ENCODE measurements around the gene CYP2W1.
A peak's percentile ranks its signal among the peaks of the same experiment; 100 is the strongest.

CYP2W1 gene

DNA sequence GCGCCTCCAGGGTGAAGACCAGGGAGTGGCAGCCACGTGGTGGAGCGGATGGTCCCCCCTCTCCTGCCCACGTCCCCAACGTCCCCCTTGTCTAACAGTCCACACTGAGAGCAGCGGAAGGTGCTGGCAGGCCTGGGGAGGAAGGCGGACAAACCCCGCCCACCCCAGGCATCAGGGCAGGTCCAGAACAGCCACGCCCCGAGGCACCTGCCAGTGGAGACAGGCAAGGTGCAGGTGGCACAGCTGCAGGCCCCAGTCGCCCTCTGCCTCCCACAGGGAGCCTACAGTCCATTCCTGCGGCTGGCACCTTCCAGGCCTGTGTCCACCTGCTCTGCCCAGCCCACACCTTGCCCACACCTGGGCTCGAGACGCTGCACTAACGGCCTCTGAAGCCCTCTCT is 24.9 kb downstream of the CYP2W1 start:
- peaks cover 17% of the 10 kb centered on the region for H3K36me3 Mint-ChIP-seq (ENCODE audit: insufficient read depth)
- no peak overlapping the region for H3K27ac Mint-ChIP-seq (ENCODE audit: low read depth)
- ATAC-seq (replicated peaks; ENCODE audit: extremely low read depth, poor library complexity, severe bottlenecking) (no peak), DNase-seq (ENCODE audit: low spot score in 2 of 2) (no peak)
- peaks cover 15% of the 10 kb centered on the region for H3K4me1 Mint-ChIP-seq
- peaks cover 7% of the 10 kb centered on the region for H3K9me3 Mint-ChIP-seq
- H3K4me3 Mint-ChIP-seq = no peak overlapping the region
- H3K27me3 Mint-ChIP-seq = no peaks in the 10 kb centered on the region

- ATAC-seq (replicated peaks; ENCODE audit: extremely low read depth, poor library complexity, severe bottlenecking) = no peak
These were observed 25.9 kb downstream of the CYP2W1 start for GRCh38 chr7:1008733-1009363.

GRCh38 chr7:1009747-1010146 is 26.8 kb downstream of the CYP2W1 start:
- peaks cover 13% of the 10 kb centered on the region for H3K36me3 Mint-ChIP-seq (ENCODE audit: insufficient read depth)
- no peak overlapping the region for H3K4me3 Mint-ChIP-seq
- no peak overlapping the region for H3K27ac Mint-ChIP-seq (ENCODE audit: low read depth)
- H3K9me3 Mint-ChIP-seq = peaks cover 7% of the 10 kb centered on the region
- peaks cover 15% of the 10 kb centered on the region for H3K4me1 Mint-ChIP-seq
- no peaks in the 10 kb centered on the region for H3K27me3 Mint-ChIP-seq
- no peak for DNase-seq (ENCODE audit: low spot score in 2 of 2)
- ATAC-seq (replicated peaks; ENCODE audit: extremely low read depth, poor library complexity, severe bottlenecking) = no peak

More at GRCh38 chr7:1008733-1009363, 25.9 kb downstream of the CYP2W1 start:
- Mint-ChIP-seq H3K27me3 (no peaks in the 10 kb centered on the region), H3K36me3 (ENCODE audit: insufficient read depth) (peaks cover 17% of the 10 kb centered on the region), H3K4me1 (peaks cover 15% of the 10 kb centered on the region), H3K9me3 (peaks cover 7% of the 10 kb centered on the region), H3K27ac (ENCODE audit: low read depth) (no peak overlapping the region), H3K4me3 (no peak overlapping the region)
- DNase-seq (ENCODE audit: low spot score in 2 of 2) = no peak

GRCh38 chr7:1010226-1010625 is 27.2 kb downstream of the CYP2W1 start:
- Mint-ChIP-seq H3K27me3 (no peaks in the 10 kb centered on the region), H3K4me3 (no peak overlapping the region), H3K4me1 (peaks cover 15% of the 10 kb centered on the region), H3K27ac (ENCODE audit: low read depth) (no peak overlapping the region), H3K36me3 (ENCODE audit: insufficient read depth) (peaks cover 13% of the 10 kb centered on the region), H3K9me3 (peaks cover 7% of the 10 kb centered on the region)
- DNase-seq (ENCODE audit: low spot score in 2 of 2) (no peak), ATAC-seq (replicated peaks; ENCODE audit: extremely low read depth, poor library complexity, severe bottlenecking) (no peak)

DNA sequence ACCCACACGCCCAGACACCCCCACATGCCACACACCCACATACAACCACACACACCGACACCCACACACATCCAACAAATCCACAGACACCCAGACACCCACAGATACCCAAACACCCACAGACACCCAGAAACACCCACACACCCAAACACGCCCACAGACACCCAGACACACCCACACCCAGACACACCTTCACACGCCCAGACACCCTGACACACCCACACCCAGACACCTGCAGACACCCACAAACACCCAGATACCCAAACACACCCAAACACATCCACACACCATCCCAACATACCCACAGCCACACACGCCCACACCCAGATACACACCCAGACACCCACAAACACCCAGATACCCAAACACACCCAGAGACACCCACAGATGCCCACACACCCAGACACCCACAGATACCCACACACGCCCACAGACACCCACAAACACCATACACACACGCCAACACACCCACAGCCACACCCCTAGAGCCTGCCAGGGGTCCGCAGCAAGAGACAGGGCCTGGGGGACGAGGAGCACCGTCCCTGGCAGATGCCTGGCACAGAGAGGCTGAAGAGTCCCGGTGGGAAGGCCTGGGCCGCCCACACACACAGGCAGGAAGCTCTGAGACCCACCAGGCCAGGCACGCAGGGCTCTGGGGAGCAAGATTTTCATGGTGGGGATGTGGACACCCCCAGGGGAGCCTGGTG is 28.5 kb downstream of the CYP2W1 start:
- peaks cover 7% of the 10 kb centered on the region for H3K9me3 Mint-ChIP-seq
- ATAC-seq (replicated peaks; ENCODE audit: extremely low read depth, poor library complexity, severe bottlenecking) = peak; percentile 57
- peak in 1 of 2 donors; percentile 48 for DNase-seq (ENCODE audit: low spot score in 2 of 2)
- peaks cover 13% of the 10 kb centered on the region for H3K36me3 Mint-ChIP-seq (ENCODE audit: insufficient read depth)
- H3K4me1 Mint-ChIP-seq = peaks cover 15% of the 10 kb centered on the region
- peak overlapping the region; percentile 94 for H3K27ac Mint-ChIP-seq (ENCODE audit: low read depth)
- no peaks in the 10 kb centered on the region for H3K27me3 Mint-ChIP-seq
- H3K4me3 Mint-ChIP-seq = peak overlapping the region; percentile 25

DNA sequence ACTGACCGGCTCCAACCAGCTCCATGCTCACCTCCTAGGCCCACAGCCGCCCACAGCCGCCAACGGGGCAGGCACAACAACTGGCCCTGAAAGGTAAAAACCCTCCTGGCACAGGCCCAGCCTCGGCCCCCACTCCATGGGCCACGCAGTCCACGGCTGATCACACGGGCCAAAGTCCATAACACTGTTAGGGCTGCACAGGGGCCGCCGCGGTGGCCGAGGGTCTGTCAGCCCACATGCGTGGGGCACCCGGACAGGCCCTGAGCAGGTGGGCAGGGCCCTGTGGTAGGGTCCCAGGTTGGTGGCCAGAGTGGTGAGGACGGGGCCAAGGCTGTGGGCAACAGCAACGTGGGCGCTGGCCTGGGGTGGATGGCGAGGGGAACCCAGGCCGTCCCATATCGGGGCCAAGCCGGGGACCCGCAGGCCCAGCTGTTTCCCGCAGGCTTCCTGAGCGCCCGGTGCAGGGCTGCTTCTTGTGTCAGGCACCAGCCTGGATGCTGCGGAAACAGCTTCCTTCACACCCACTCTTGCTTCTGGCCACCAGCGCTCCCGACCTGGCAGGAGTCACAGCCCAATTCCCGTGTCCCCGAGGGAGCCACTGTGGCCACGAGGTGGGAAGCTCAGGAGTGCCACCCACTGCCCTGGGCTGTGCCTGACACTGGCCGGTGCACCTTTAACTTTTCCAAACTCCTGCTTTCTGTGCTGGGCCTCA is 29.2 kb downstream of the CYP2W1 start:
- H3K27ac Mint-ChIP-seq (ENCODE audit: low read depth) = peak overlapping the region; percentile 94
- DNase-seq (ENCODE audit: low spot score in 2 of 2) (no peak), ATAC-seq (replicated peaks; ENCODE audit: extremely low read depth, poor library complexity, severe bottlenecking) (no peak)
- H3K4me3 Mint-ChIP-seq = no peak overlapping the region
- H3K9me3 Mint-ChIP-seq = peaks cover 7% of the 10 kb centered on the region
- H3K27me3 Mint-ChIP-seq = no peaks in the 10 kb centered on the region
- H3K4me1 Mint-ChIP-seq = peaks cover 15% of the 10 kb centered on the region
- peaks cover 13% of the 10 kb centered on the region for H3K36me3 Mint-ChIP-seq (ENCODE audit: insufficient read depth)

DNA sequence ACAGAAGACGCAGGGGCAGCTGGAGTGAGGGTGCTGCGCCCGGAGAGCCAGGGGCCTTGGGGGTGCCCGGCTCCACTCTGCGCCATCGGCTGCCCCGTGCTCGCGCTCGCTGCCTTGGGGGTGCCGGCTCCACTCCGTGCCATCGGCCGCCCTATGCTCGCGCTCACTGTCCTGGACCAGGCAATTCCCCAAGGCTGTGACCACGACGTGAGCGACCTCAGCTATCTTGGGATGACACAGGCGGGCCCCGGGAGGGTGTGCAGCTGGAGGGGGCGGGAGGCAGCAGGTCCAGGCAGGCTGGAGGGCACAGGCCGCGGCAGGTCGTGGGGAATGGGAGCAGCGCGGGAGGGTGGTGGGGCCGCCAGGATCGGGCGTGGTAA is 29.7 kb downstream of the CYP2W1 start:
- no peak for DNase-seq (ENCODE audit: low spot score in 2 of 2)
- H3K4me3 Mint-ChIP-seq = no peak overlapping the region

GRCh38 chr7:1013581-1013980 is 30.6 kb downstream of the CYP2W1 start:
- H3K36me3 Mint-ChIP-seq (ENCODE audit: insufficient read depth) = peaks cover 14% of the 10 kb centered on the region
- H3K4me1 Mint-ChIP-seq = peaks cover 23% of the 10 kb centered on the region
- no peak overlapping the region for H3K27ac Mint-ChIP-seq (ENCODE audit: low read depth)
- DNase-seq (ENCODE audit: low spot score in 2 of 2) = no peak
- no peaks in the 10 kb centered on the region for H3K27me3 Mint-ChIP-seq
- H3K4me3 Mint-ChIP-seq = no peak overlapping the region
- H3K9me3 Mint-ChIP-seq = peaks cover 7% of the 10 kb centered on the region
- ATAC-seq (replicated peaks; ENCODE audit: extremely low read depth, poor library complexity, severe bottlenecking) = no peak

More for the DNA sequence above, 29.7 kb downstream of the CYP2W1 start:
- H3K4me1 Mint-ChIP-seq = peaks cover 15% of the 10 kb centered on the region
- no peak overlapping the region for H3K27ac Mint-ChIP-seq (ENCODE audit: low read depth)
- peaks cover 13% of the 10 kb centered on the region for H3K36me3 Mint-ChIP-seq (ENCODE audit: insufficient read depth)
- no peak for ATAC-seq (replicated peaks; ENCODE audit: extremely low read depth, poor library complexity, severe bottlenecking)
- peaks cover 7% of the 10 kb centered on the region for H3K9me3 Mint-ChIP-seq
- no peaks in the 10 kb centered on the region for H3K27me3 Mint-ChIP-seq

DNA sequence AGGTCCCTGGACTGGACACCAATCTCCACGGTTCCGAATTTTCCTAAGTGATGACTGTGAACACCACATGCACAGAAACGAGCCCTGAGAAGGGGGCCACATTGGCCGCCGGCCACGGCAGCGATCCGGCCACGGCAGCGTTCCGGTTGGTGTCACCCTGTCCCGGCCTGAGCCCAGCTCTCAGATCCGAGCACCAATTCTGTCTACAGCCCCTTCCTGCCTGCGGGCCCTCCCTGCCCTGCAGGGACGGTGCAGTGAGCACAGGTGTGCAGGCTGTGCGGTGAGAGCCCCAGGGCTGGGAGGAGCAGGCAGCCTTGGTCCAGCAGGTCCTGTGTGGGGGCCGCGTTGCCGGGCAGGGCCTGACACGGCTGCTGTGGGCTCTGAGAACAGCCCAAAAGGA is 31.7 kb downstream of the CYP2W1 start:
- peaks cover 13% of the 10 kb centered on the region for H3K36me3 Mint-ChIP-seq (ENCODE audit: insufficient read depth)
- H3K4me3 Mint-ChIP-seq = no peak overlapping the region
- no peaks in the 10 kb centered on the region for H3K27me3 Mint-ChIP-seq
- ATAC-seq (replicated peaks; ENCODE audit: extremely low read depth, poor library complexity, severe bottlenecking) (no peak), DNase-seq (ENCODE audit: low spot score in 2 of 2) (no peak)
- H3K27ac Mint-ChIP-seq (ENCODE audit: low read depth) = no peak overlapping the region
- H3K4me1 Mint-ChIP-seq = peaks cover 23% of the 10 kb centered on the region
- peaks cover 7% of the 10 kb centered on the region for H3K9me3 Mint-ChIP-seq

DNA sequence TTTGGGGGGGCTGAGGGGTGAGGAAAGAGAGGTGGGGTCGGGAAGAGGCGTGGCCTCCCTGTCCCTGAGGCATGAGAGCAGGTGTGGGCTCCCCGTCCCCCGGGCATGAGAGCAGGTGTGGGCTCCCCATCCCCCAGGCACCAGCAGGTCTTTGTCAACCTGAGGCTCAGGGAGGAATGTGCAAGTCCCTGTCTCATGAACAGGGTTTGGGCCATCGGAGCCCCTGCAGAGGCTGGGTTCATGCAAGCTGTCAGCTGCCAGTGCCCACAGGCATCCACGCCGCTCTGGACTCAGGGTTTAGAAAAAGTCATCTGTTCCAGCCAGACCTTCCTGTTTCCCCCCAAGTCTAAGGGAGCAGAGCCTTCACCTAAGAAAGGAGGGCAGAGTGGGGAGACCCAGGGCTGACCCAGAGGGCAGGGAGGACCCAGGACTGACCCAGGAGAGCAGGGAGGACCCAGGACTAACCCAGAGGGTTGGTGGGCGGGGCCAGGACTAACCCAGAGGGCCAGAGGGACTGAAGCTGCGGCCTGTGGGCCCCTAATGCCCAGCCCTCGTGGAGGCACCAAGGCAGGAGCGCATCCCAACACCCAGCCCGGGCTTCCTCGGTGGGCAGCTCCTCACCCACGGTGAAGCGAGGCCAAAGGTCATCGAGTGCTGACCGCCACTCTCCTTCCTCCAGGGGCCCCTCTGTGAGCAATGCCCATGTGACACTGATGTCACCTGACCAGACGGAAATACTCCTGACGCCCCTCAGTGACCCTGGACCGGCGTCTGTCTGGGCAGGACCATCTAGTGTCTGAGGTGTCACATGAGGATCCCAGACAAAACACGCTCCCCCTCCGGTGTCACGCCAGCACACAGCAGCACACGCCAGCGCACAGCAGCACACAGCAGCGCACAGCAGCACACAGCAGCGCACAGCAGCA is 32.5 kb downstream of the CYP2W1 start:
- H3K36me3 Mint-ChIP-seq (ENCODE audit: insufficient read depth) = peaks cover 10% of the 10 kb centered on the region
- ATAC-seq (replicated peaks; ENCODE audit: extremely low read depth, poor library complexity, severe bottlenecking) = no peak
- no peak overlapping the region for H3K4me3 Mint-ChIP-seq
- no peaks in the 10 kb centered on the region for H3K27me3 Mint-ChIP-seq
- peaks cover 22% of the 10 kb centered on the region for H3K4me1 Mint-ChIP-seq
- peaks cover 7% of the 10 kb centered on the region for H3K9me3 Mint-ChIP-seq
- H3K27ac Mint-ChIP-seq (ENCODE audit: low read depth) = no peak overlapping the region
- DNase-seq (ENCODE audit: low spot score in 2 of 2) = no peak

DNA sequence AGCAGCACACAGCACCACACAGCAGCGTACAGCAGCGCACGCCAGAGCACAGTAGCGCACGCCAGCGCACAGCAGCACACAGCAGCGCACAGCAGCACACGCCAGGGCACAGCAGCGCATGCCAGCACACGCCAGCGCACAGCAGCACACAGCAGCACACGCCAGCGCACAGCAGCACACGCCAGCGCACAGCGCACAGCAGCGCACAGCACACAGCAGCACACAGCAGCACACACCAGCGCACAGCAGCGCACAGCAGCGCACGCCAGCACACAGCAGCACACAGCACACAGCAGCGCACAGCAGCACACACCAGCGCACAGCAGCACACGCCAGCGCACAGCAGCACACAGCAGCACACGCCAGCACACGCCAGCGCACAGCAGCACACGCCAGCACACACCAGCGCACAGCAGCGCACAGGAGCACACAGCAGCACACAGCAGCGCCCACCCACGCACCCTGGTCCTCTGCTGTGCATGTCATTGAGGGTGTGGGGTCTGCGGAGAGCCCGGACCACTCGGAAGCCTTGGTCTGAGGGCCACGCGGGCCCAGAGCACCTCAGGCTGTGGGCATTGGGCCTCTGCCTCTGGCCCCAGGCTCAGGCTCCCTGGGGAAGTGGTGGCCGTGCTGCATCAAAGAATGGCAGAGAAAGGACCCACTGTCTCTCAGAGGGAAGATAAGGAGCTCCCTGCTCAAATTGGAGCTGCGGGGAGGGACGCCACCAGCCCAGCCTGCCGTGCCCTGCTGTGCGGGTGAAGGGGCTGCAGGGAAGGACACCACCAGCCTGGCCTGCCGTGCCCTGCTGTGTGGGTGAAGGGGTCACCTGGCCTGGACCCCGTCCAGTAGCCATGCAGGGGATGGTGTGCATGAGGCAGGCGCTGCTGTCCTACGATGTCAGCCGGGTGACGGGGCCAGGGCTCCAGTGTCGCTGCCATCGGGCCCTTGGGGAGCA is 33.9 kb downstream of the CYP2W1 start:
- Mint-ChIP-seq H3K27me3 (no peaks in the 10 kb centered on the region), H3K9me3 (no peaks in the 10 kb centered on the region), H3K27ac (ENCODE audit: low read depth) (no peak overlapping the region), H3K4me1 (peaks cover 8% of the 10 kb centered on the region), H3K4me3 (no peak overlapping the region), H3K36me3 (ENCODE audit: insufficient read depth) (peaks cover 4% of the 10 kb centered on the region)
- ATAC-seq (replicated peaks; ENCODE audit: extremely low read depth, poor library complexity, severe bottlenecking) = no peak
- no peak for DNase-seq (ENCODE audit: low spot score in 2 of 2)

All from central memory CD8-positive, alpha-beta T cell (primary cell).